HL-60 (cell line): ENCODE results near the gene IRX2.

Experiments used
- GABPA ChIP-seq: IDR thresholded peaks from 2 replicates; pipeline ENCODE4 v1.6.1; 2012; ENCODE audit warnings: low read depth
- POLR2AphosphoS5 ChIP-seq: IDR thresholded peaks from 2 replicates; pipeline ENCODE4 v1.6.1; 2012; ENCODE audit warnings: low read depth
- SPI1 ChIP-seq: IDR thresholded peaks from 2 replicates; pipeline ENCODE4 v1.6.1; 2012; ENCODE audit warnings: low read depth, mild to moderate bottlenecking, borderline replicate concordance
- TF ChIP-seq, protein P1 (sequence below): IDR thresholded peaks from one replicate; pipeline ENCODE4 v1.5.1; 2011; ENCODE audit warnings: low read length, control low read depth, inconsistent platforms; ENCODE audit not compliant: insufficient read depth

DNA sequence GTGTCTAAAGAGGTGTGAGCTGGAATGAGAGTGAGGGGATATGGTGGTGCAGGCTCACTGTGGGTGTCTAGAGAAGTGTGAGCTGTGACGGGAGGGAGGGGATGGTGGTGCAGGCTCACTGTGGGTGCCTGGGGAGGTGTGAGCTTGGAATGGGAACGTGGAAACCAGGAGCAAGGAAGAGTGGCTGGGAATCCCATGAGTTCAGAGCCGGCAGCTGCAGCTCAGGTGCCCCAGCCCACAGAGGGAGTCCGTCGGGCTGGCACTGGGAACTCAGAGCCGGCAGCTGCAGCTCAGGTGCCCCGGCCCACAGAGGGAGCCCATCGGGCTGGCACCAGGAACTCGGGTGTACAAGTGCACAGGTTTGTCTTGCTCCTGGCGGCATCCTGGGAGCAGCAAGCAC lies 45.6 kb downstream of the IRX2 start:
- no peak for TF ChIP-seq POLR2AphosphoS5
- no peak for TF ChIP-seq GABPA
- TF ChIP-seq, protein P1, sequence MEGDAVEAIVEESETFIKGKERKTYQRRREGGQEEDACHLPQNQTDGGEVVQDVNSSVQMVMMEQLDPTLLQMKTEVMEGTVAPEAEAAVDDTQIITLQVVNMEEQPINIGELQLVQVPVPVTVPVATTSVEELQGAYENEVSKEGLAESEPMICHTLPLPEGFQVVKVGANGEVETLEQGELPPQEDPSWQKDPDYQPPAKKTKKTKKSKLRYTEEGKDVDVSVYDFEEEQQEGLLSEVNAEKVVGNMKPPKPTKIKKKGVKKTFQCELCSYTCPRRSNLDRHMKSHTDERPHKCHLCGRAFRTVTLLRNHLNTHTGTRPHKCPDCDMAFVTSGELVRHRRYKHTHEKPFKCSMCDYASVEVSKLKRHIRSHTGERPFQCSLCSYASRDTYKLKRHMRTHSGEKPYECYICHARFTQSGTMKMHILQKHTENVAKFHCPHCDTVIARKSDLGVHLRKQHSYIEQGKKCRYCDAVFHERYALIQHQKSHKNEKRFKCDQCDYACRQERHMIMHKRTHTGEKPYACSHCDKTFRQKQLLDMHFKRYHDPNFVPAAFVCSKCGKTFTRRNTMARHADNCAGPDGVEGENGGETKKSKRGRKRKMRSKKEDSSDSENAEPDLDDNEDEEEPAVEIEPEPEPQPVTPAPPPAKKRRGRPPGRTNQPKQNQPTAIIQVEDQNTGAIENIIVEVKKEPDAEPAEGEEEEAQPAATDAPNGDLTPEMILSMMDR, result no peak
- no peak for TF ChIP-seq SPI1
